Keratinocyte (primary cell): ENCODE results near the gene ECHDC3.

Source experiments
- CTCF ChIP-seq, 3 experiments: IDR thresholded peaks in 1 of 3; conservative IDR thresholded peaks in 1 of 3; optimal IDR thresholded peaks in 1 of 3; 2 replicates in 2 of 3; 3 replicates in 1 of 3; pipeline versions ENCODE3 to v1.5.1; 2011; ENCODE audit warnings: low read length in 3 of 3, mild to moderate bottlenecking in 3 of 3, moderate library complexity in 2 of 3, control low read depth in 1 of 3, inconsistent platforms in 1 of 3; ENCODE audit not compliant: insufficient read depth in 2 of 3; ENCODE audit errors: extremely low read depth in 1 of 3
- EZH2 ChIP-seq: IDR thresholded peaks from one replicate; pipeline ENCODE4 v1.6.1; 2012; ENCODE audit warnings: inconsistent platforms, mild to moderate bottlenecking, low read length, moderate library complexity

GRCh38 chr10:11806706-11807105 is 64.5 kb downstream of the ECHDC3 start:
- TF ChIP-seq CTCF (optimal IDR thresholded peaks at IDR 0.05 in 1 of 3, IDR thresholded peaks at IDR 0.05 in 1 of 3, conservative IDR thresholded peaks at IDR 0.05 in 1 of 3; ENCODE audit: extremely low read depth in 1 of 3, insufficient read depth in 2 of 3, low read length in 3 of 3) (no peak), EZH2 (no peak)
